SK-N-MC (cell line): ENCODE results near the gene TIMM29.

Source experiments
- DNase-seq: peaks from one replicate; pipeline ENCODE4 v3.0.0-alpha.2; 2011; ENCODE audit warnings: low read depth, low spot score
- H3K27ac ChIP-seq: fragments of 200-600 bp; sonication (generic); 2 replicates; pipeline ENCODE4 v1.5.1; 2016; ENCODE audit warnings: mixed run types
- H3K36me3 ChIP-seq: fragments of 200-600 bp; sonication (generic); 2 replicates; pipeline ENCODE4 v1.6.1; 2017; ENCODE audit warnings: antibody characterized with exemption, low read length, mixed read lengths; ENCODE audit not compliant: insufficient read depth
- H3K4me3 ChIP-seq: fragments of 200-600 bp; sonication (generic); 2 replicates; pipeline ENCODE4 v1.5.1; 2016
- H3K9ac ChIP-seq: fragments of 200-600 bp; sonication (generic); 2 replicates; pipeline ENCODE4 v1.8.0; 2017; ENCODE audit warnings: mixed run types, mixed read lengths; ENCODE audit not compliant: insufficient read length
- H3K9me3 ChIP-seq: fragments of 200-600 bp; sonication (generic); 2 replicates; pipeline ENCODE4 v1.6.1; 2017; ENCODE audit warnings: low read depth, mild to moderate bottlenecking, antibody characterized with exemption, low read length, moderate library complexity, mixed read lengths
- EZH2 ChIP-seq: fragments of 200-600 bp; sonication (generic); IDR thresholded peaks from one replicate; pipeline ENCODE4 v1.6.1; 2017; ENCODE audit warnings: antibody characterized with exemption
- FOXP2 ChIP-seq: optimal IDR thresholded peaks from 2 replicates; pipeline ENCODE3; 2011; ENCODE audit warnings: mild to moderate bottlenecking, moderate library complexity; ENCODE audit not compliant: insufficient read depth; ENCODE audit errors: extremely low read length, control extremely low read depth
- POLR2AphosphoS5 ChIP-seq: IDR thresholded peaks from 2 replicates; pipeline ENCODE4 v1.6.1; 2012; ENCODE audit warnings: mild to moderate bottlenecking, low read depth, low read length, borderline replicate concordance

Gene TIMM29

DNA sequence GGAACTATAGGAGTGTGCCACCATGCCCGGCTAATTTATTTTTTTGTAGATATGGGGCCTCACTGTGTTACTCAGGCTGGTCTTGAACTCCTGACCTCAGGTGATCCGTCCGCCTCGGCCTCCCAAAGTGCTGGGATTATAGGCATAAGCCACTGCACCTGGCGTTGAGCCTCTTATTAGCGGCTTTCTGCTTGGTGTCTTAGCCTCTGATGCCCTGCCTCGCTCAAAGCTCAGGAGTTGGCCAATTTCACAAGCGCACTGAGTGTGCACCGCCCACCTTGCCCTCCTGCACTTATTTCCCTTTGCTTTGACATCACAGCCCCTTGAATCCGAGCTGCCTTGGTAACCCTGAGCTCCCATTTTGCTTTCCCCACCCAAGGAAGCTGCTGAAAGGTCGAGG lies 10.3 kb upstream of the TIMM29 start:
- TF ChIP-seq POLR2AphosphoS5 (no peak), EZH2 (no peak), FOXP2 (no peak)
- Histone ChIP-seq H3K36me3 (peaks cover 18% of the 10 kb centered on the region; the same call in 1 of the 2 replicates), H3K9ac (no peak overlapping the region), H3K27ac (no peak overlapping the region), H3K9me3 (no peaks in the 10 kb centered on the region), H3K4me3 (no peak overlapping the region)
- DNase-seq: no peak

DNA sequence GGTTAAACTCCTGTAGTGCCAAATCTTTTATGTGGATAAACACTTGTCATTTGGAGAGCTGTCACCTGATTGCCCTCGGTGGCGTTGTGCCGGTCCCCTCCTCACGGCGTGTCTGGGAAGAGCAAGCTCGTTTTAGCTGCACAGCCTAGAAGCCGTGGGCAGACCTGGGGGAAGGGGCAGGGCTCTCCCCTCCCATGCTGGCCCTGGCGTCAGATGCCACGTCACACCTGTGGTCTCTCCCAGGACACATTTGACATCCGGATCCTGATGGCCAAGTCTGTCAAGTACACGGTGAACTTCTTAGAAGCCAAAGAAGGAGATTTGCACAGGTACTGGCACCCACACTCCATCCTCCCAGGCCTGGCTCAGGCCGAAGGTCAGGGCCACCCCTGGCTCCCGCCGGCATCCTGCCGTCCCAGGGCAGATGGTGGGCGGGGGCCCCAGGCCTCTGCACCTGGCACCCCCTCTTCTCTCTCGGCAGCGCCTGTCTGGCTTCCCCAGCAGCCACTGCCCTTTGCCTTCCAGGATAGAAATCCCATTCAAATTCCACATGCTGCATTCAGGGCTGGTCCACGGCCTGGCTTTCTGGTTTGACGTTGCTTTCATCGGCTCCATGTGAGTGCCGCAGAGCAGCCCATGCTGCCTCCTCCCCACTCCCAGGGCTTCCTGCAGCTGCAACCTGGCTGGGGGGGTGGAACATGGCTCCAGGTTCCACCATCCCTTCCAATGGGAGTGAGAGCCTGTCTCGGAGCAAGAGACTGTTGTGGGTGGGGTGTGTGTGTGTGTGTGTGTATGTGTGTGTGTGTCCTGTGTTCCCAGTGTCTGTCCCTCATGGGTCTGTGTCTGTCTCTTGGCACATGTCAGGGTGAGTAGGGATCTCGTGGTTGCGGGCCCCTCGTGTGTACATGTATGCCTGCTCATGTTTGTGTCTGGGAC lies 9.0 kb upstream of the TIMM29 start:
- peaks cover 23% of the 10 kb centered on the region; the same call in 1 of the 2 replicates for H3K36me3 ChIP-seq
- TF ChIP-seq POLR2AphosphoS5: no peak
- no peak for TF ChIP-seq FOXP2
- TF ChIP-seq EZH2: no peak
- H3K9ac ChIP-seq: no peak overlapping the region
- H3K4me3 ChIP-seq: no peak overlapping the region
- H3K9me3 ChIP-seq: no peaks in the 10 kb centered on the region
- DNase-seq: no peak
- no peak overlapping the region for H3K27ac ChIP-seq

GRCh38 chr19:10920288-10920655 lies 8.3 kb upstream of the TIMM29 start:
- TF ChIP-seq EZH2: no peak
- no peak for TF ChIP-seq POLR2AphosphoS5
- no peak for TF ChIP-seq FOXP2
- Histone ChIP-seq H3K36me3 (peaks cover 23% of the 10 kb centered on the region; the same call in 1 of the 2 replicates), H3K27ac (no peak overlapping the region), H3K9ac (no peak overlapping the region), H3K4me3 (no peak overlapping the region), H3K9me3 (no peaks in the 10 kb centered on the region)
- no peak for DNase-seq

- Histone ChIP-seq H3K36me3 (peaks cover 23% of the 10 kb centered on the region; the same call in 1 of the 2 replicates), H3K27ac (no peak overlapping the region), H3K9ac (no peak overlapping the region), H3K4me3 (no peak overlapping the region), H3K9me3 (no peaks in the 10 kb centered on the region)
- no peak for DNase-seq
- TF ChIP-seq POLR2AphosphoS5 (no peak), FOXP2 (no peak), EZH2 (no peak)
Observed at GRCh38 chr19:10920781-10921180, 7.8 kb upstream of the TIMM29 start.

DNA sequence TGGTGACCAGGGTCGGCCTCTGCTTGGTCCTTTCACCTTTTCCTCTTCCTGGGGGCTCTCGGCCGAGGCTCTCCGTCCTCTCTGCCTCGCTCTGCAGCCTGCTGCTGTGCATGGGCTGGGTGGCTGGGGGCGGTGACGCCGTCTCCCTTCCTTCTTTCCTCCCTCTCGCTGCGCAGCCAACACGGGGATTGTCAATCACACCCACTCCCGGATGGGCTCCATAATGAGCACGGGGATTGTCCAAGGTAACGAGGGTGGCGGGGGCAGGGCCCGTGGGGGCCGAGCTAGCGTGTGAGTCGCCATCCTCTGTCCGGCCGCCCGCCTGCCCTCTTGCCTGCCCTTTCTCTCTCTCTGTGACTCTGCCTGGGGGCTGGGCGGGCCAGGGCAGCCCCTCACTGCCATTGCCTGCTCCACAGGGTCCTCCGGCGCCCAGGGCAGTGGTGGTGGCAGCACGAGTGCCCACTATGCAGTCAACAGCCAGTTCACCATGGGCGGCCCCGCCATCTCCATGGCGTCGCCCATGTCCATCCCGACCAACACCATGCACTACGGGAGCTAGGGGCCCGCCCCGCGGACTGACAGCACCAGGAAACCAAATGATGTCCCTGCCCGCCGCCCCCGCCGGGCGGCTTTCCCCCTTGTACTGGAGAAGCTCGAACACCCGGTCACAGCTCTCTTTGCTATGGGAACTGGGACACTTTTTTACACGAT lies 7.3 kb upstream of the TIMM29 start:
- no peak for DNase-seq
- H3K9me3 ChIP-seq: no peaks in the 10 kb centered on the region
- H3K9ac ChIP-seq: no peak overlapping the region
- H3K36me3 ChIP-seq: peaks cover 23% of the 10 kb centered on the region; the same call in 1 of the 2 replicates
- H3K27ac ChIP-seq: no peak overlapping the region
- no peak overlapping the region for H3K4me3 ChIP-seq
- TF ChIP-seq FOXP2: no peak
- 0 out of 2 replicates have a peak, but pooled peaks have one; percentile 12 for TF ChIP-seq POLR2AphosphoS5

GRCh38 chr19:10921910-10922637 lies 6.5 kb upstream of the TIMM29 start:
- H3K9ac ChIP-seq: no peak overlapping the region
- TF ChIP-seq EZH2 (no peak), POLR2AphosphoS5 (peak; percentile 20; the same call in 1 of the 2 replicates)
- peaks cover 23% of the 10 kb centered on the region; the same call in 1 of the 2 replicates for H3K36me3 ChIP-seq
- no peak overlapping the region for H3K27ac ChIP-seq
- no peak overlapping the region for H3K4me3 ChIP-seq
- no peak for DNase-seq
- H3K9me3 ChIP-seq: no peaks in the 10 kb centered on the region

DNA sequence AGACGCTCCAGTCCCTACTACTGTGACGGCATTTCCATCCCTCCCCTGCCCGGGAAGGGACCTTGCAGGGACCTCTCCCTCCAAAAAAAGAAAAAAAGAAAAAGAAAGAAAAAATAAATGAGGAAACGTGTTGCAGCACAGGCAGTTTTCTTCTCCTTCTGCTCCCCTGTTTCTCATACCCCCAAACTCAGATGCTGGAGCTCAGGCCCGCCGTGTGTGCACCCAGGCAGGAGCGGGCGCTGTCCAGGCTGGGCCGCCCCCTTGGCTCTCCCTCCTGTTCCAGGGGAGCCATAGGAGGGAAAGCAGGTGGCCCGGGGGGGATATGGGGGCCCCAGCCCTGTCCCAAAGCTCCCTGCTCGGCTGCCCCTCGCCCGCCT lies 6.0 kb upstream of the TIMM29 start:
- Histone ChIP-seq H3K27ac (no peak overlapping the region), H3K4me3 (no peak overlapping the region), H3K36me3 (peaks cover 23% of the 10 kb centered on the region; the same call in 1 of the 2 replicates), H3K9ac (no peak overlapping the region), H3K9me3 (no peaks in the 10 kb centered on the region)
- TF ChIP-seq EZH2 (no peak), POLR2AphosphoS5 (no peak), FOXP2 (no peak)
- no peak for DNase-seq

DNA sequence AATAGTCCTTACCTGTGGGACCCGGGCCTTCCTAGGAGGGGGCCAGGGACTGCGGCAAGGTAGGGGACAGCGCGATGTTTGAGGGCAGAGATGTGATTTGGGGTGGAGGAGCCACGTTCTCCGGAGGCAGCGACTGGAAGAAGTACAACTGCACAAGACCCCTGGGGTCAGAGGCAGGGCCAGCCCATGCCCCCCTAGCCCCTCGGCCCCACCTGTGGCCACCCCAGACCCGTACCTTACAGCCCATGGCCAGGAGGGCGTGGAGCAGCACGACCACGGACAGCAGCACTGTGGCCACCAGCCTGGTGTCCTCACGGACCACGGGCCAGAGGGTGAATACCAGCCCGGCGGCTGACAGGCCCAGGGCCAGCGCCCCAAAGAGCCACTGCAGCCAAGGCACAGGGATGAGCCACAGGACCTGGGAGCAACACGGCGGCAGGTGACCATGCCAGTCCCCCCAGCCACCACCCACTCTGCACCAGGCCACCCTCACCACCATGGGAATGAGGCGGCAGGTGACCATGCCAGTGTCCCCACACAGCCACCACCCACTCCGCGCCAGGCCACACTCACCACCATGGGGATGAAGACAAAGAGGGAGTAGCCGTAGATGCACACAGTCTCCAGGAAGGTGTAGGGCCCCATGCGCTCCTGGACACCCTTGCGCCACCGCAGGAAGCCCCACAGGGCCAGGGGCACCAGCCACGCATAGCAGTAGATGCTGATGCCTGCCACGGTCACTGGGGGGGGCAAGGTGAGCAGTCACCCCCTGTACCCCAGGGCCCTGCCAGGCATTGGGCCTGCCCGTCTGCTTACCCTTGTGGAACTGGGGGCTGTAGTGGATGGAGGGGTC lies 5.1 kb upstream of the TIMM29 start:
- TF ChIP-seq EZH2 (no peak), FOXP2 (no peak), POLR2AphosphoS5 (no peak)
- H3K9ac ChIP-seq: no peak overlapping the region
- no peaks in the 10 kb centered on the region for H3K9me3 ChIP-seq
- H3K4me3 ChIP-seq: no peak overlapping the region
- H3K27ac ChIP-seq: no peak overlapping the region
- H3K36me3 ChIP-seq: peaks cover 23% of the 10 kb centered on the region; the same call in 1 of the 2 replicates
- no peak for DNase-seq
